OCI-LY3 (cell line): Measurements from ENCODE around the gene EPHA3.

Experiments used
- EZH2phosphoT487 ChIP-seq: fragments of 200-600 bp; shearing (Covaris generic); IDR thresholded peaks from 2 replicates; pipeline ENCODE4 v1.6.1; 2018; ENCODE audit warnings: antibody characterized with exemption, mixed run types, low read depth
- TF ChIP-seq, protein P1 (sequence below): fragments of 200-600, 300-600 bp; sonication (generic); IDR thresholded peaks from 2 replicates; pipeline ENCODE4 v1.5.1; 2014; ENCODE audit warnings: antibody characterized with exemption, low read length, low read depth

DNA sequence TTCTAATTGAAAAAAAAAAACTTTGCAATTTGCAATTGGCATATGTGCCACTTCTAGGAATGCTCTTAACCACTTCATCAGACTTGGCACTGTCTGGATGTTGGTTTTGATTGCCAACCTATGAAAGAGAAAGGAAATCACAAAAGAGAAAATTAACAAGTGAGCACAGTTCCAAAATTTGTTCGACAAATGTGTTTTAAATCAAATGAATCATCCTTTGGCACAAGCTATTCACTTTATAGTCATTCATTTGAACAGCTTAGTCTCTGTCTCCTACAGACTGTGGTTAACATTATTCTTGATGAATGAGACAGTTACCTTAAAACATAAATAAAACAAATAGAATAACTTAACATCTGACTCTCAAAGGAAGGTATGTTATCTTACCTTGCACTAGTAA, 265.0 kb downstream of the EPHA3 start:
- TF ChIP-seq, protein P1, sequence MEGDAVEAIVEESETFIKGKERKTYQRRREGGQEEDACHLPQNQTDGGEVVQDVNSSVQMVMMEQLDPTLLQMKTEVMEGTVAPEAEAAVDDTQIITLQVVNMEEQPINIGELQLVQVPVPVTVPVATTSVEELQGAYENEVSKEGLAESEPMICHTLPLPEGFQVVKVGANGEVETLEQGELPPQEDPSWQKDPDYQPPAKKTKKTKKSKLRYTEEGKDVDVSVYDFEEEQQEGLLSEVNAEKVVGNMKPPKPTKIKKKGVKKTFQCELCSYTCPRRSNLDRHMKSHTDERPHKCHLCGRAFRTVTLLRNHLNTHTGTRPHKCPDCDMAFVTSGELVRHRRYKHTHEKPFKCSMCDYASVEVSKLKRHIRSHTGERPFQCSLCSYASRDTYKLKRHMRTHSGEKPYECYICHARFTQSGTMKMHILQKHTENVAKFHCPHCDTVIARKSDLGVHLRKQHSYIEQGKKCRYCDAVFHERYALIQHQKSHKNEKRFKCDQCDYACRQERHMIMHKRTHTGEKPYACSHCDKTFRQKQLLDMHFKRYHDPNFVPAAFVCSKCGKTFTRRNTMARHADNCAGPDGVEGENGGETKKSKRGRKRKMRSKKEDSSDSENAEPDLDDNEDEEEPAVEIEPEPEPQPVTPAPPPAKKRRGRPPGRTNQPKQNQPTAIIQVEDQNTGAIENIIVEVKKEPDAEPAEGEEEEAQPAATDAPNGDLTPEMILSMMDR, result no peak
- no peak for TF ChIP-seq EZH2phosphoT487
